PC-3 (cell line): ENCODE data around the gene MAD1L1. TPM values are rescaled to one million over a fixed set of nuclear protein-coding genes. Genes with fewer than 3 reads are reported as not detected.

Experiments
- ATAC-seq: fragments of 200-7000 bp; cut with Tn5 transposase; 2 replicates; pipeline ENCODE4 v1.9.1; 2020; ENCODE audit warnings: mild to moderate bottlenecking, moderate library complexity
- BruUV-seq: library from RNA; stranded (reverse); fragments of 400-500 nt; replicated peaks from 2 replicates; lab custom pipeline; 2021; lab: Mats Ljungman, UMichigan
- CTCF ChIA-PET: fragments of 300-600 bp; sonication (Branson Sonifier 250); formaldehyde crosslinking; loops from one replicate; lab custom pipeline; 2022; ENCODE audit warnings: antibody characterized with exemption; lab: Charles Lee
- POLR2A ChIA-PET: fragments of 300-600 bp; sonication (Branson Sonifier 250); formaldehyde crosslinking; loops from one replicate; lab custom pipeline; 2022; ENCODE audit warnings: antibody characterized with exemption; ENCODE audit not compliant: unreplicated experiment; lab: Charles Lee
- DNase-seq: peaks from one replicate; pipeline ENCODE4 v3.0.0-alpha.2; 2015
- H2AFZ ChIP-seq: fragments of 300-600 bp; sonication (generic); 2 replicates; pipeline ENCODE4 v1.6.0; 2016; ENCODE audit warnings: antibody characterized with exemption, low read length
- H3F3A ChIP-seq: fragments of 300-600 bp; sonication (generic); one replicate; pipeline ENCODE4 v1.6.0; 2017; ENCODE audit warnings: antibody characterized with exemption, low read length, control low read depth, mild to moderate bottlenecking; ENCODE audit not compliant: unreplicated experiment
- H3K27ac ChIP-seq: fragments of 300-600 bp; sonication (generic); 2 replicates; pipeline ENCODE4 v1.5.1; 2016; ENCODE audit warnings: mild to moderate bottlenecking, low read length
- H3K27me3 ChIP-seq: fragments of 300-600 bp; sonication (generic); 2 replicates; pipeline ENCODE4 v1.6.1; 2016; ENCODE audit warnings: low read length, mixed read lengths
- H3K36me3 ChIP-seq: fragments of 300-600 bp; sonication (generic); 2 replicates; pipeline ENCODE4 v1.6.1; 2016; ENCODE audit warnings: low read depth, mixed run types, low read length, mixed read lengths
- H3K4me1 ChIP-seq: fragments of 300-600 bp; sonication (generic); 2 replicates; pipeline ENCODE4 v1.5.1; 2016; ENCODE audit warnings: low read length; ENCODE audit not compliant: insufficient read depth
- H3K4me2 ChIP-seq: fragments of 300-600 bp; sonication (generic); 2 replicates; pipeline ENCODE4 v1.6.0; 2016; ENCODE audit warnings: low read length
- H3K4me3 ChIP-seq: fragments of 300-600 bp; sonication (generic); 2 replicates; pipeline ENCODE4 v1.5.1; 2016; ENCODE audit warnings: mild to moderate bottlenecking, low read length, mixed read lengths
- H3K79me2 ChIP-seq: fragments of 300-600 bp; sonication (generic); 2 replicates; pipeline ENCODE4 v1.6.1; 2017; ENCODE audit warnings: low read length, mixed read lengths
- H3K9ac ChIP-seq: fragments of 300-600 bp; sonication (generic); 2 replicates; pipeline ENCODE4 v1.6.0; 2016; ENCODE audit warnings: mild to moderate bottlenecking, low read length
- H3K9me2 ChIP-seq: fragments of 300-600 bp; sonication (generic); replicated peaks from 2 replicates; pipeline ENCODE4 v1.6.1; 2016; ENCODE audit warnings: mixed run types, low read length, mixed read lengths
- H3K9me3 ChIP-seq: fragments of 300-600 bp; sonication (generic); 2 replicates; pipeline ENCODE4 v1.6.1; 2016; ENCODE audit warnings: low read length, mixed read lengths
- H4K20me1 ChIP-seq: fragments of 300-600 bp; sonication (generic); 2 replicates; pipeline ENCODE4 v1.6.1; 2016; ENCODE audit warnings: low read length, mixed read lengths
- EZH2 ChIP-seq: fragments of 300-600 bp; sonication (generic); IDR thresholded peaks from one replicate; pipeline ENCODE4 v1.6.1; 2017; ENCODE audit warnings: antibody characterized with exemption, mild to moderate bottlenecking, low read length; ENCODE audit not compliant: unreplicated experiment
- EZH2phosphoT487 ChIP-seq: fragments of 300-600 bp; sonication (generic); IDR thresholded peaks from 2 replicates; pipeline ENCODE4 v1.6.1; 2018; ENCODE audit warnings: mild to moderate bottlenecking, antibody characterized with exemption, low read length, borderline replicate concordance
- intact Hi-C: fragments of 100-400 bp; cut with micrococcal nuclease; formaldehyde crosslinking; loops from 2 replicates; pipeline ENCODE4 v1.9.0; 2023
- total RNA-seq: library from RNA; depleted of rRNA; stranded (reverse); fragments of >200 nt; gene quantifications from 2 replicates; pipeline ENCODE4 v1.2.3, GENCODE V29; 2014
- TF ChIP-seq, protein P1 (sequence below): fragments of 300-600 bp; sonication (generic); conservative IDR thresholded peaks from 2 replicates; pipeline ENCODE4 v1.5.1; 2017; ENCODE audit warnings: antibody characterized with exemption, low read depth, mild to moderate bottlenecking, low read length

The MAD1L1 gene
- total RNA-seq, 1 experiment from 2014 or later = 88.4 TPM

DNA sequence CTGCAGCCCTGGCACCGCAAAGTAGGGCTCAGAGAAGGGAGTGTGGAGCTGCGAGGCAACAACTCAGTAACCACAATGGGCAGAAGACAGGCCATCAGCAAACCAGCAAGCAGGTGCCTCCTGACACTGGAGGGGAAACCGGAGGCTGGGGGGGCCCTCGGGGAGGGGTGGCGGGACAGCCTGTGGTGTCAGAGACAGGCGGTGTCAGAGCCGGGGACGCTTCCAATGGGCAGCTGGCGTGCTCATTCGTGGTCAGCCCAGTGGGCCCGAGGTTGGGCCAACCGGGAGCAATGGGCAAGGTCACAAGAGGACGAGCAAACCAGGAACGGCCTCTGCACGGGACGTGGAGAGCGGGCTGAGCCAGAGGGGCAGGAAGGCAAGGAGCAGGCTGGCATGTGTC lies 158.1 kb downstream of the MAD1L1 start:
- no TSS peak for BruUV-seq
- POLR2A ChIA-PET = no interaction called here
- Histone ChIP-seq H3K27me3 (no peaks in the 10 kb centered on the region), H3K9me3 (no peaks in the 10 kb centered on the region), H3K4me1 (no peaks in the 10 kb centered on the region), H3F3A (no peaks in the 10 kb centered on the region), H3K27ac (no peak overlapping the region), H4K20me1 (no peaks in the 10 kb centered on the region), H3K79me2 (no peaks in the 10 kb centered on the region), H3K9me2 (no peaks in the 10 kb centered on the region), H3K4me3 (no peak overlapping the region), H2AFZ (no peak overlapping the region), H3K9ac (no peak overlapping the region), H3K36me3 (no peaks in the 10 kb centered on the region), H3K4me2 (no peak overlapping the region)
- CTCF ChIA-PET = no interaction called here
- ATAC-seq (no peak), DNase-seq (no peak)
- TF ChIP-seq, protein P1, sequence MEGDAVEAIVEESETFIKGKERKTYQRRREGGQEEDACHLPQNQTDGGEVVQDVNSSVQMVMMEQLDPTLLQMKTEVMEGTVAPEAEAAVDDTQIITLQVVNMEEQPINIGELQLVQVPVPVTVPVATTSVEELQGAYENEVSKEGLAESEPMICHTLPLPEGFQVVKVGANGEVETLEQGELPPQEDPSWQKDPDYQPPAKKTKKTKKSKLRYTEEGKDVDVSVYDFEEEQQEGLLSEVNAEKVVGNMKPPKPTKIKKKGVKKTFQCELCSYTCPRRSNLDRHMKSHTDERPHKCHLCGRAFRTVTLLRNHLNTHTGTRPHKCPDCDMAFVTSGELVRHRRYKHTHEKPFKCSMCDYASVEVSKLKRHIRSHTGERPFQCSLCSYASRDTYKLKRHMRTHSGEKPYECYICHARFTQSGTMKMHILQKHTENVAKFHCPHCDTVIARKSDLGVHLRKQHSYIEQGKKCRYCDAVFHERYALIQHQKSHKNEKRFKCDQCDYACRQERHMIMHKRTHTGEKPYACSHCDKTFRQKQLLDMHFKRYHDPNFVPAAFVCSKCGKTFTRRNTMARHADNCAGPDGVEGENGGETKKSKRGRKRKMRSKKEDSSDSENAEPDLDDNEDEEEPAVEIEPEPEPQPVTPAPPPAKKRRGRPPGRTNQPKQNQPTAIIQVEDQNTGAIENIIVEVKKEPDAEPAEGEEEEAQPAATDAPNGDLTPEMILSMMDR = no peak
- TF ChIP-seq EZH2 = no peak
- TF ChIP-seq EZH2phosphoT487 = no peak
- intact Hi-C loops = no loop called here

DNA sequence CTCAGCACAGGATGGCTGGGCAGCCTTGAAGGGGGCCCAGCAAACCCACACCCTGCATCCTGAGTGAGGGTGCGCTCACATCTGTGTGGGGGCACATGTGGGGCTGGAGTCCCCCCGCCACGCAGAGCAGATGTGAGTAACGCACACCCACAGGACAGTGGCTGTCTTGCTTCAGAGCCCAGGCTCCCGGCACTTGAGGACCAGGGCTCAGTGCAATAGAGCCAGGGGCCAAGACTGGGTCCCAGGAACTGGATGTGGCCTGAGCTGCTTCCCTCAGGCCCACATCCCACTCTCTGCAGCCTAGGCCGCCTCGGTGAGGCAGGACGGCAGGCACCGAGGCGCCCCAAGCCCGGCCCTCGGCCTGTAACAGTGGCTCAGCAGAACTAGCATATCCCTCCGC lies 159.9 kb downstream of the MAD1L1 start:
- TF ChIP-seq, protein P1 = no peak
- TF ChIP-seq EZH2 (no peak), EZH2phosphoT487 (no peak)
- Histone ChIP-seq H3K79me2 (no peaks in the 10 kb centered on the region), H3K4me3 (no peak overlapping the region), H3F3A (no peaks in the 10 kb centered on the region), H3K36me3 (no peaks in the 10 kb centered on the region), H3K9ac (no peak overlapping the region), H4K20me1 (no peaks in the 10 kb centered on the region), H3K4me2 (no peak overlapping the region), H3K27ac (no peak overlapping the region), H3K9me3 (no peaks in the 10 kb centered on the region), H3K9me2 (no peaks in the 10 kb centered on the region), H2AFZ (no peak overlapping the region), H3K27me3 (no peaks in the 10 kb centered on the region), H3K4me1 (no peaks in the 10 kb centered on the region)
- intact Hi-C loops = no loop called here
- no TSS peak for BruUV-seq
- ATAC-seq (no peak), DNase-seq (no peak)
- ChIA-PET CTCF (no interaction called here), POLR2A (no interaction called here)

DNA sequence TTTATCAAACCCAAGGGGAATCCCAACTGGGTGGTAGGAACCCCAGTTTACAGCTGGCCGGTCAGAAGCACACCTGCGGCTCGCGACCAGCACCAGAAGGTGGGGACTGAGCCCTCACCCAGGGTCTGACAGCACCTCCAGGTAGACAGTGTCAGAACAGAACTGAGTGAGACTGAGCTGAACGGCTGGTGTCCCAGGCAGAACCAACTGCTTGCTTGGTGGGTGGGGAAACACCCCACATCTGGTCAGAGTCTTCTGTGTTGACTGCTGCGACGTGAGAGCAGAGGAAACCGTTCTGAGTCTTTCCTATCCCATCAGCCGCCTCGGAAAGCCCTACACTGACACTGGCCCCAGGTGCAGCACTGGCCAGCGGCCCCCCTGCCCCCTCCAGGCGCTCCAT lies 160.7 kb downstream of the MAD1L1 start:
- Histone ChIP-seq H3K27ac (no peak overlapping the region), H3K9ac (no peak overlapping the region), H3K4me3 (no peak overlapping the region), H3K27me3 (no peaks in the 10 kb centered on the region), H3K4me2 (no peak overlapping the region), H3K79me2 (no peaks in the 10 kb centered on the region), H3K4me1 (no peaks in the 10 kb centered on the region), H3K9me2 (no peaks in the 10 kb centered on the region), H3K36me3 (no peaks in the 10 kb centered on the region), H3K9me3 (no peaks in the 10 kb centered on the region), H3F3A (no peaks in the 10 kb centered on the region), H2AFZ (no peak overlapping the region), H4K20me1 (no peaks in the 10 kb centered on the region)
- no TSS peak for BruUV-seq
- DNase-seq = no peak
- TF ChIP-seq EZH2phosphoT487 = no peak
- no peak for TF ChIP-seq EZH2
- TF ChIP-seq, protein P1 = no peak
- ChIA-PET POLR2A (no interaction called here), CTCF (no interaction called here)
- no peak for ATAC-seq
- intact Hi-C loops = no loop called here
